Activated CD4-positive, alpha-beta T cell treated with anti-CD3 and anti-CD28 coated beads, Interleukin-2, amount 10 ng/mL, durations not matched to agents 24 days and 14 days (primary cell): Measurements from ENCODE around the gene TSPAN13. TPM values are rescaled to one million over a fixed set of nuclear protein-coding genes. Genes with fewer than 3 reads are reported as not detected.
A peak's percentile ranks its signal among the peaks of the same experiment; 100 is the strongest.

ENCODE experiments used
- DNase-seq: peaks from one replicate; pipeline ENCODE4 v3.0.0; 2022
- H3K27ac Mint-ChIP-seq: one replicate; pipeline ENCODE4 v1.8.0; 2022; ENCODE audit warnings: mild to moderate bottlenecking, mixed read lengths
- H3K27me3 Mint-ChIP-seq: one replicate; pipeline ENCODE4 v1.8.0; 2022; ENCODE audit warnings: mixed read lengths
- H3K36me3 Mint-ChIP-seq: one replicate; pipeline ENCODE4 v1.8.0; 2022; ENCODE audit warnings: low read depth, mild to moderate bottlenecking, mixed read lengths
- H3K4me1 Mint-ChIP-seq: one replicate; pipeline ENCODE4 v1.8.0; 2021; ENCODE audit warnings: mixed read lengths
- H3K4me3 Mint-ChIP-seq: one replicate; pipeline ENCODE4 v1.8.0; 2022; ENCODE audit warnings: mild to moderate bottlenecking, moderate library complexity, mixed read lengths
- H3K9me3 Mint-ChIP-seq: one replicate; pipeline ENCODE4 v1.8.0; 2021; ENCODE audit warnings: mixed read lengths
- intact Hi-C: fragments of 100-400 bp; cut with micrococcal nuclease; formaldehyde crosslinking; loops from one replicate; pipeline ENCODE4 v1.15.1; 2023
- total RNA-seq: library from RNA; stranded (reverse); gene quantifications from 2 replicates; pipeline ENCODE4 v1.2.3, GENCODE V29; 2022

TSPAN13 gene
- 0.91 and 1.1 TPM in 2 replicates for total RNA-seq

DNA sequence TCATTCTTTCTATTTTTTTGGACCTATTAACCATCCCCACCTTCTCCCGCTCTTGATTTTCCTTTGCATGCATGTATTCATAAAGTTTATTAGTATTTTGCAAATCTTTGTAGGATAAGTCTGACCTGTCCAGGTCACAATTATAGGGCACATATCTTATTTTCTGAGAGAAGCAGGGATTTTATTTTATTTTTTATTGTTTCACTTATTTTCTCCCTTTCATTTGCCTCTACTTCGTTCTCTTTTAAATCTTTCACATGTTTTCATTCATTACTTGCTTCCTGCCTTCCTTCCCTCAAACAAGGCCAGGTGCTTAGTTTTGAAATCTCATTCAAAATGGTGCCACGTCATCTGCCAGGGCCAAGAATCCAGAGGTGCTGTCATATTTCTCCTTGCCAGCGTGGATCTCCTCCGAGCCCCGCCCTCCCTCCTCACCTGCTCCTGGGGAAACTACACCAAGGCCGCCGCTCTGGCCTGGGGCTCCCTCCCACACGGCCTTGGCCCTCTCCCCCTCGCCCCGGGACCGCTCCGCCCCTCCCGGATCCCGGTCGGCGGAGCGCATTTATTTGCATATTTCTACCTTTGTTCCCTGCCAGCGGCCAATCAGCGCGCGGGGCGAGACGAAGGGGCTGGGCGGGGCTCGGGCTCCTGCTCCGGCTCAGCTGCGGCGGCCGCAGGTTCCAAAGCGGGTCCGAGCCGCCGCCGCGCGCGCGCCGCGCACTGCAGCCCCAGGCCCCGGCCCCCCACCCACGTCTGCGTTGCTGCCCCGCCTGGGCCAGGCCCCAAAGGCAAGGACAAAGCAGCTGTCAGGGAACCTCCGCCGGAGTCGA lies at the start of gene TSPAN13:
TSPAN13 (plus strand) TSS at position 654 of the 830 bp plus-strand sequence. CDS start 213 bp downstream, outside the sequence.
- H3K4me1 Mint-ChIP-seq, result peaks cover 8% of the 10 kb centered on the region
- peak within 1 kb of the TSS; percentile 77 for H3K4me3 Mint-ChIP-seq
- H3K27ac Mint-ChIP-seq, result no peak within 1 kb of the TSS
- peak; percentile 90 for DNase-seq
- peaks cover 44% of the 10 kb centered on the region for H3K27me3 Mint-ChIP-seq
- H3K36me3 Mint-ChIP-seq, result peaks cover 2% of the 10 kb centered on the region
- H3K9me3 Mint-ChIP-seq, result peaks cover 4% of the 10 kb centered on the region
- intact Hi-C loops, result loop anchor here (5.0 kb wide), 1 partner anchor 56 kb away; no protein-coding TSS in a partner anchor

DNA sequence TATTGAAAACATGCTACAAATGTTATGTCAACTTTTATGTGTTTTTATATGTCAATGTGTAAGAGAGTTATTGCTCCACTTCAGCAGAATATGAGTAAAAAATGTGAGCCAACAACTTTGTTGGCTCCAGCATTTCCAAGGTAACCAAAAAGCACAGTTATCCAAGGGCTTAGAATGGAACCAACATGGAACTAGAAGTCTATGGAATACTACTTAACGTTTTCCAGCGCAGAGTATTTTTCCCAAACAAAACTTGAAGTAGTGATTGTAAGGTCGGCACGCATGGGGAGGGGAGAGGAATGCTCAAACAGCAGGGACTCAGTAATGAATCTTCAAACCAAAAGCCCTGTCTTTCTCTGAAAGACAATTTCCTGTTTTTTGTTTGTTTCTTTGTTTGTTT lies 45.0 kb upstream of the TSPAN13 start:
- Mint-ChIP-seq H3K4me1 (peaks cover 8% of the 10 kb centered on the region), H3K36me3 (peaks cover 46% of the 10 kb centered on the region)

DNA sequence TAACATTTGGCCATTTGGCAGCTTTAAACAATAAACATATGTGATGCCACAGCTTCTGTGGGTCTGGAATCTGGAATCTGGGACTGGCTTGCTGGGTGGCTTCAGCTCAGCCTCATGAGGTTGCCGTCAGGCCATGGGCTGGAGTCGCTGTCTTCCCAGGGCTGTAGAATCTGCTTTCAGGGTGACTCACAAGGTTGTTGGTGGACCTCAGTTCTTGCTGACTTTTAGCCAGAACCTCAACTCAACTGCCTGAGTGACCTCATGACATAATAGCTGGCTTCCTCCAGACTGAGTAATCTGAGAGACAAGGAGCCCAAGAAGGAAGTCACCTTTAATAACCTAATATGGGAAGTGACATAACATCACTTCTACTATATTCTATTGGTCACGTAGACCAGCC lies 44.6 kb upstream of the TSPAN13 start:
- H3K4me3 Mint-ChIP-seq, result no peak overlapping the region
- H3K36me3 Mint-ChIP-seq, result peaks cover 41% of the 10 kb centered on the region
- intact Hi-C loops, result no loop called here
- H3K27ac Mint-ChIP-seq, result no peak overlapping the region
- H3K4me1 Mint-ChIP-seq, result peaks cover 8% of the 10 kb centered on the region
- H3K9me3 Mint-ChIP-seq, result peaks cover 3% of the 10 kb centered on the region
- DNase-seq, result no peak
- H3K27me3 Mint-ChIP-seq, result no peaks in the 10 kb centered on the region

More for the DNA sequence above, 45.0 kb upstream of the TSPAN13 start:
- Mint-ChIP-seq H3K4me3 (no peak overlapping the region), H3K27me3 (no peaks in the 10 kb centered on the region), H3K9me3 (peaks cover 3% of the 10 kb centered on the region), H3K27ac (no peak overlapping the region)
- intact Hi-C loops, result no loop called here
- DNase-seq, result no peak

DNA sequence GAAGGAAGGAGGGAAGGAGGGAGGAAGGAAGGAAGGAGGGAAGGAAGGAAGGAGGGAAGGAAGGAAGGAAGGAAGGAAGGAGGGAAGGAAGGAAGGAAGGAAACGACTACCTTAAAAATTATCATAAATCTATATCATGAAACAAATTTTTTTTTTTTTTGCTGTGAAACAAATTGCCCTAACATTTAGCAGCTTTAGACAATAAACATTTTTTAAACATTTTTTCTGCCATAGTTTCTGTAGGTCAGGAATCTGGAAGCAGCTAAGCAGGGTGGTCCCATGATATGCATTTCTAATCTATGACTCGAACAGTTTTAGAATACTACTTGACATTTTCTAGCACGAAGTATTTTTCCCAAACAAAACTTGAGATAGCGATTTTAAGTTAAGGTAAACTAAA lies 42.9 kb upstream of the TSPAN13 start:
- H3K27ac Mint-ChIP-seq, result no peak overlapping the region
- H3K4me3 Mint-ChIP-seq, result no peak overlapping the region
- peaks cover 3% of the 10 kb centered on the region for H3K9me3 Mint-ChIP-seq
- no peaks in the 10 kb centered on the region for H3K27me3 Mint-ChIP-seq
- peaks cover 8% of the 10 kb centered on the region for H3K4me1 Mint-ChIP-seq
- no peak for DNase-seq
- H3K36me3 Mint-ChIP-seq, result peaks cover 32% of the 10 kb centered on the region
- intact Hi-C loops, result no loop called here

DNA sequence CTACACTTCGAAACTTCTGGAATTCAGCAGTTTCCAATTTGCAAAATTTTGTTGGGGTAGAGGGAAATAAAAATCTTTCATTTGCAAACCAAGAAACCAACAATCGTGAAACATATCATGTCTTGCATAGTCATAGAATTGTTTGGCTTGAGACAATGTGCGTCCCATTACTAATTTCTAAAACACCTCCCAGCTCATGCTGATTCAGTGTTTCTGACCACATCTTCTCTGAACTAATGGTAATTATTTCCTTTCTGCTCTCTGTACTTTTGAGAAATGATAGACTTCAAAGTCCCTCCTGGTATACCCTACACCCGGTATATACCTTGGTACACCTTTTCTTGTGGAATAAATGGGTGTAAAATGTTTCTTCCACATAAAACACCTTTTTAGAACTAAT lies 41.8 kb upstream of the TSPAN13 start:
- no peak overlapping the region for H3K4me3 Mint-ChIP-seq
- intact Hi-C loops, result no loop called here
- H3K27ac Mint-ChIP-seq, result no peak overlapping the region

DNA sequence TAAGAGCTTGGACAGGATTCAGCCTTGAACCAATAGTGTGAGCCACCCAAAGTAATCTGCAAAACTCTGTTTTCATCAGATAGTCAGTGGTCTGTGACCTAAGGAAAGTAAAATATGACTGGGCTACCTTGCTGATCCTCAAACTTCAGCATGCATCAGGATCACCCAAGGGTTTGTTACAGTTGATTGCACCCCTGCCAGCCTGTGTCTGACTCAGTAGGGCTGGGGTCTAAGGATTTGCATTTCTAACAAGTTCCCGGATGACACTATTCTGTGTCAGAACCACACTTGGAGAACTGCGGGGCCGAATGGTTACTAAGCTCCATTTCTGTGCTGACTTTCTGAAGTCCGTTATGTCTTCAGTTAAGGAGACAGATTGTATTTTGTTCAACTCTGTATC lies 40.6 kb upstream of the TSPAN13 start:
- Mint-ChIP-seq H3K27me3 (no peaks in the 10 kb centered on the region), H3K27ac (no peak overlapping the region), H3K4me3 (no peak overlapping the region), H3K4me1 (peaks cover 8% of the 10 kb centered on the region), H3K9me3 (peaks cover 3% of the 10 kb centered on the region), H3K36me3 (peaks cover 16% of the 10 kb centered on the region)
- intact Hi-C loops, result no loop called here
- no peak for DNase-seq

More for the DNA sequence above, 41.8 kb upstream of the TSPAN13 start:
- no peak for DNase-seq
- Mint-ChIP-seq H3K9me3 (peaks cover 3% of the 10 kb centered on the region), H3K4me1 (peaks cover 8% of the 10 kb centered on the region), H3K27me3 (no peaks in the 10 kb centered on the region), H3K36me3 (peaks cover 23% of the 10 kb centered on the region)

DNA sequence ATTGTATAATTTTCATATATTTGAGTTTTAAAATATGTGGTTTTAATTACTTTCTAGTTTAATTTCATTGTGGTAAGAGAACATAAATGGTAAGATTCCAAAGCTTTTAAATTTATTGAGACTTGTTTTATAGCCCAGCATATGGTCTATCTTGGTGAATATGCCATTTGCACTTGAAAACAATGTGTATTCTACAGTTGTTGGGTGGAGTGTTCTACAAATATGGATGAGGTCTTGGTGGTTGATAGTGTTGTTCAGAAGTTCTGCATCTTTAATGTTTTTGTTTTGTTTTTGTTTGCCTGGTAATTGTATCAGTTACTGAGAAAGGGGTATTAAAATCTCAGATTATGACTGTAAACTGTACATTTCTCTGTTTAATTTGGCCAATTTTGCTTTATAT lies 37.6 kb upstream of the TSPAN13 start:
- no peak for DNase-seq
- no peak overlapping the region for H3K4me3 Mint-ChIP-seq
- no peaks in the 10 kb centered on the region for H3K27me3 Mint-ChIP-seq
- H3K36me3 Mint-ChIP-seq, result peaks cover 8% of the 10 kb centered on the region
- H3K9me3 Mint-ChIP-seq, result no peaks in the 10 kb centered on the region
- H3K4me1 Mint-ChIP-seq, result peaks cover 9% of the 10 kb centered on the region
- intact Hi-C loops, result no loop called here
- H3K27ac Mint-ChIP-seq, result no peak overlapping the region

DNA sequence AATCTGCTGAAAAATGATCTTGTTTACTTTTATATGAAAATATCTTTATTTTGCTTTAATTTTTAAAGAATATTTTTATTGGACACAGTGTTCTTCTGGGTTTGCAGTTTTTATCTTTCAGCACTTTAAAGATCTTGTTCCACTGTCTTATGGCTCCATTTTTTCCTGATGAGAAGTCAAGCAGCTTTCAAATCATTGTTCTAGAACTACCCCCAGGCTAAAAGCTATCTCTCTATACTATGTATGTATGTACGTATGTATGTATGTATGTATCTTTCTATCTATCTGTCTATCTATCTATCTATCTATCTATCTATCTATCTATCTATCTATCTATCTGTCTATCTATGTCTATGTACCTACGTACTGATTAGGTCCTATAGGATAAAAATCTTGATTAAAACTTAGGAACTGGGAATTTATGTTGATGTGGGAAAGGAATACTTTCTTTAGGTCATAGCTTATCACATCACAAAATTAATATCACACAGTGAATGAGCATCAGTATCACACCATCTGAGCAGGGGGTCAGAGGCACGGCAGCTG lies 35.4 kb upstream of the TSPAN13 start:
- Mint-ChIP-seq H3K9me3 (no peaks in the 10 kb centered on the region), H3K36me3 (peaks cover 2% of the 10 kb centered on the region), H3K4me3 (no peak overlapping the region), H3K4me1 (peaks cover 5% of the 10 kb centered on the region), H3K27ac (no peak overlapping the region), H3K27me3 (no peaks in the 10 kb centered on the region)
- no peak for DNase-seq
- intact Hi-C loops, result no loop called here

DNA sequence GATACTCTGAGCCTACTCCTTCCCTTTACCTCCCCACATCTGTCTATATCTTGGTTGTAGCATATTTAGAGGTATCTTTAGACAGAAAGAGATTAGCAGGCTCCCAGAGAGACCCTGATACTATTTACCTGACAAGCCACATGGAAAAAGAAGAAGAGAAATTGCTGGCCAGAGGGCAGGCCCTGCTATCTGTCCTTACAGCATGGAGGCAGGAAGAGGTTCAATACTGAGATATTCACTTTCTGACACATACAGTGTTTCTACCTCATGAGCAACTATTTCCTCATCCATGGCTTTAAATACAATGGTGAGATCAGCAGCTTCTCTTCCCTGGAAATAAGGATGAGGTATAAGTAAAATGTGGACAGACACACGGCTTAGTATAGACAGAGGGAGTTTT lies 33.9 kb upstream of the TSPAN13 start:
- H3K36me3 Mint-ChIP-seq, result peaks cover 2% of the 10 kb centered on the region
- peaks cover 5% of the 10 kb centered on the region for H3K4me1 Mint-ChIP-seq
- intact Hi-C loops, result no loop called here
- no peaks in the 10 kb centered on the region for H3K9me3 Mint-ChIP-seq
- DNase-seq, result no peak
- no peak overlapping the region for H3K4me3 Mint-ChIP-seq
- H3K27me3 Mint-ChIP-seq, result no peaks in the 10 kb centered on the region
- peak overlapping the region; percentile 7 for H3K27ac Mint-ChIP-seq

DNA sequence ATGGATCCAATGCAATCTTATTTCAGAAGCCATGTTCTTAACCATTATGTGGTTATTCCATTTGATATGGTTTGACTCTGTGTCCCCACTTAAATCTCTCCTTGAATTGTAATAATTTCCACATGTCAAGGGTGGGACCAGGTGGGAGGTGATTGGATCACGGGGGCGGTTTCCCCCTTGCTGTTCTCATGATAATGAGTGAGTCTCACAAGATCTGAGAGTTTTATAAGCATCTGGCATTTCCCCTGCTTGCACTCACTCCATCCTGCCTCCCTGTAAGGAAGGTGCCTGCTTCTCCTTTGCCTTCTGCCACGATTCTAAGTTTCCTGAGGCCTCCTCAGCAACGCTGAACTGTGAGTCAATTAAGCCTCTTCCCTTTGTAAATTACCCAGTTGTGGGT lies 32.0 kb upstream of the TSPAN13 start:
- Mint-ChIP-seq H3K4me3 (no peak overlapping the region), H3K27me3 (no peaks in the 10 kb centered on the region), H3K9me3 (no peaks in the 10 kb centered on the region), H3K4me1 (peaks cover 5% of the 10 kb centered on the region), H3K36me3 (peaks cover 2% of the 10 kb centered on the region), H3K27ac (no peak overlapping the region)
- DNase-seq, result no peak
- intact Hi-C loops, result no loop called here

DNA sequence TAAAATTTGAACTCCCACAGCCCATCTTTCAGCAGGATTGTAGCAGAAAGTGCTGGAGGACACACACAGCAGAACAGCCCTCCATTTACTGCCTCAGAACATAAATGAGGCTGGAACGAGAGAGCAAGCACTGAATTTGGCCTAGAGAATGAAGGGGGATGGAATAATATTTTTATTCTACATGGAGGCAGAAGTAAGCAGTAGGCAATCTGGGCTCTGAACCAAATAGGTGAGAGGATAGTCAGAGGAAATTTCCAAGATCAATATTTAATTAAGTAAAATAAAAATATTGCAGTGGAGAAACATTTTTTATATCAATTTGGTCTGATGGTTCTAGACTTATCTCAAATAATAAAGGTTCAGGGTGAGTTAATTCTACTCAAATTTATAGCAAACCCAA lies 29.2 kb upstream of the TSPAN13 start:
- Mint-ChIP-seq H3K4me3 (no peak overlapping the region), H3K4me1 (peaks cover 5% of the 10 kb centered on the region), H3K27ac (no peak overlapping the region), H3K36me3 (no peaks in the 10 kb centered on the region), H3K27me3 (no peaks in the 10 kb centered on the region), H3K9me3 (no peaks in the 10 kb centered on the region)
- intact Hi-C loops, result no loop called here
- DNase-seq, result no peak

DNA sequence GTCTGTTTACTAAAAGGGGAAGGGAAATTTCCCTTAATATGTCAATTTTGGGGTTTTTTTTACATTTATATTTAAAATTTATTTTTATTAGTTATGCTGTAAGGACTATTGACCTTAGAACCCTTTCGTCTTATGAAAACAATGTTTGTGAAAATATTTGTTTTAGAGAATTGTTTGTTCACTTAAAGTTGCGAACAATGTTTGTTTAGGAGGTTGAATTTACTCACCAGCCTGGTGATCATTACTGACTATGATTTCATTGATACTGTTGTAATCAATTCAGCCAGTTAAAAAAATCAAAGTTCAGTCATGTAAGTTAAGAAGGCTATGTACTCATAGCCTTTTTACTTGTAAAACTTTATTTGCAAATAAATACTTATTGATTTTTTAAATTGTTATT lies 27.4 kb upstream of the TSPAN13 start:
- Mint-ChIP-seq H3K4me1 (peaks cover 2% of the 10 kb centered on the region), H3K36me3 (no peaks in the 10 kb centered on the region), H3K4me3 (no peak overlapping the region), H3K9me3 (no peaks in the 10 kb centered on the region), H3K27ac (no peak overlapping the region), H3K27me3 (no peaks in the 10 kb centered on the region)
- intact Hi-C loops, result no loop called here
- DNase-seq, result no peak

DNA sequence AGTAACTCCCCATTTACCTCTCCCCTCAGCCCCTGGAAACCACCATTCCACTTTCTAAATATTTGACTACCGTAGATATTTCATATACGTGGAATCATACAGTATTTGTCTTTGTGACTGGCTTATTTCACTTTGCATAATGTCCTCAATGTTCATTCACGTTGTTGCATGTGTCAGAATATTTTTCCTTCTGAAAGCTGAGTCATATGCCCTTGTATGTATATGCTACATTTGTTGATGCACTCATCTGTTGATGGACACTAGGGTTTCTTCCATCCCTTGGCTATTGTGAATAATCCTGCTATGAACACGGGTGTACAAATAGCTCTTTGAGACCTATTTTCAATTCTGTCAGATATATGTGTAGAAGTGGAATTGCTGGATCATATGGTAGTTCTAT lies 25.8 kb upstream of the TSPAN13 start:
- H3K4me1 Mint-ChIP-seq, result no peaks in the 10 kb centered on the region
- no peaks in the 10 kb centered on the region for H3K36me3 Mint-ChIP-seq

DNA sequence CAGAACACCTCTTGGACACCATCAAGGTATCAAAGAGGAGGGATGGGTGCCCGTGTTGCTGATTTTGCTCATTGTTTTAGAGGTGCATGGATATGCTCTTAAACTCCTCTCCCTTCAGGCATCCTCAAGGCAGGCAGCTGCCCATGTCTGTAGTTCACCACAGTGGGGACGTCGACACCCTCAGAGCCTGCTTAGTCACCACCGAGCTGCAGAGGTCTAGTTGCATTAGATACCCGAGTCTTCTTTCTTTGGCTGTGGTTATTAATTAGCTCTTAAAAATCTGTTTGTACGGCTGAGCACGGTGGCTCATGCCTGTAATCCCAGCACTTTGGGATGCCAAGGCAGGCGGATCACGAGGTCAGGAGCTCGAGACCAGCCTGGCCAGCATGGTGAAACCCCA lies 24.7 kb upstream of the TSPAN13 start:
- Mint-ChIP-seq H3K9me3 (no peaks in the 10 kb centered on the region), H3K4me1 (no peaks in the 10 kb centered on the region), H3K36me3 (no peaks in the 10 kb centered on the region), H3K4me3 (no peak overlapping the region), H3K27me3 (no peaks in the 10 kb centered on the region), H3K27ac (no peak overlapping the region)
- peak; percentile 45 for DNase-seq
- intact Hi-C loops, result no loop called here

More for the DNA sequence above, 25.8 kb upstream of the TSPAN13 start:
- no peak for DNase-seq
- H3K27ac Mint-ChIP-seq, result no peak overlapping the region
- no peaks in the 10 kb centered on the region for H3K27me3 Mint-ChIP-seq
- intact Hi-C loops, result no loop called here
- no peaks in the 10 kb centered on the region for H3K9me3 Mint-ChIP-seq
- no peak overlapping the region for H3K4me3 Mint-ChIP-seq
